Fibroblast of pulmonary artery (primary cell): ENCODE results near the gene TCF4.

ENCODE experiments used
- DNase-seq: peaks from one replicate; pipeline ENCODE4 v3.0.0-alpha.2; 2010; ENCODE audit warnings: low read depth
- H3K4me3 ChIP-seq: replicated peaks from 2 replicates; pipeline ENCODE4 v1.5.1; 2011; ENCODE audit warnings: low read depth, mild to moderate bottlenecking, control low read depth, low read length, moderate library complexity
- TF ChIP-seq, protein P1 (sequence below): IDR thresholded peaks from 2 replicates; pipeline ENCODE4 v1.5.1; 2011; ENCODE audit warnings: mild to moderate bottlenecking, control low read depth, low read length, inconsistent platforms; ENCODE audit errors: missing control alignments

TCF4 gene

DNA sequence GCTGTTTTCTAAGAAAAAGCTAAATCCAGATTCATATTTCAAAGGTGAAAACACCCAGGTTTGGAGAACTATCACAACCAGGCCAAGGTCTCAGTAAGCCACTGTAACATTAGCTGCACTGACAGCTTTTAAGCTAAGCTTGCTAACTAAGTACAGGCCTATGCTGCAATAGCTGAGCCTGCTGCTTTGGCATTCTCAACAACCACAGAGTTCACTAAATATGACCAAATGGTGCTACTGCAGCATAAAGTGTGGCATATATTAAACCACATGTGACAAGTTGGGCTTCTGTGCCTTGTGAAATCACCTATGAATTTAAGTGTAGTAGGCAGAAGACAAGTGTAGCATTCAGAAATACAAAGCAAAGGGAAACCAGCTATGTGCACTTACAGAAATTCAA lies 206.7 kb downstream of the TCF4 start:
- TF ChIP-seq, protein P1, sequence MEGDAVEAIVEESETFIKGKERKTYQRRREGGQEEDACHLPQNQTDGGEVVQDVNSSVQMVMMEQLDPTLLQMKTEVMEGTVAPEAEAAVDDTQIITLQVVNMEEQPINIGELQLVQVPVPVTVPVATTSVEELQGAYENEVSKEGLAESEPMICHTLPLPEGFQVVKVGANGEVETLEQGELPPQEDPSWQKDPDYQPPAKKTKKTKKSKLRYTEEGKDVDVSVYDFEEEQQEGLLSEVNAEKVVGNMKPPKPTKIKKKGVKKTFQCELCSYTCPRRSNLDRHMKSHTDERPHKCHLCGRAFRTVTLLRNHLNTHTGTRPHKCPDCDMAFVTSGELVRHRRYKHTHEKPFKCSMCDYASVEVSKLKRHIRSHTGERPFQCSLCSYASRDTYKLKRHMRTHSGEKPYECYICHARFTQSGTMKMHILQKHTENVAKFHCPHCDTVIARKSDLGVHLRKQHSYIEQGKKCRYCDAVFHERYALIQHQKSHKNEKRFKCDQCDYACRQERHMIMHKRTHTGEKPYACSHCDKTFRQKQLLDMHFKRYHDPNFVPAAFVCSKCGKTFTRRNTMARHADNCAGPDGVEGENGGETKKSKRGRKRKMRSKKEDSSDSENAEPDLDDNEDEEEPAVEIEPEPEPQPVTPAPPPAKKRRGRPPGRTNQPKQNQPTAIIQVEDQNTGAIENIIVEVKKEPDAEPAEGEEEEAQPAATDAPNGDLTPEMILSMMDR = no peak
- peak; percentile 52 for DNase-seq
- no peak overlapping the region for H3K4me3 ChIP-seq

DNA sequence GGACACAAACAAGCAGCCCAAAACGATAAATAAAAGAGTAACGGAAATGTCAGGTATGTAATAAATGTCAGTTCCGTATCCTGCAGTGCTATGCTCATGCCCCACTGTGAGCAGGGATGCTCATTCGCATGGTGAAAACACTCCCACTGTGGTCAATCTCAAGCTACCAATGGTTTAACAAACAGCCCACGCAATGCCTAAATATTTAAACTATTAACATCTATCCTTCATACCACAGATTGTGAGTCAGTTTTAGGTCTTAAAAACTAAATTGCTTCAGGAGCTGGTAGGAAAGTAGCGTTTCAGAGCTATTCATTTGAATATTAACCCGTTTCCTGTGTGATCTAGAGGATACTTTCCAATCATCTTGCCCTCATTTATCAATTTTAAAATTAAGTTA lies 207.4 kb downstream of the TCF4 start:
- H3K4me3 ChIP-seq = no peak overlapping the region
- TF ChIP-seq, protein P1 = no peak
- no peak for DNase-seq

DNA sequence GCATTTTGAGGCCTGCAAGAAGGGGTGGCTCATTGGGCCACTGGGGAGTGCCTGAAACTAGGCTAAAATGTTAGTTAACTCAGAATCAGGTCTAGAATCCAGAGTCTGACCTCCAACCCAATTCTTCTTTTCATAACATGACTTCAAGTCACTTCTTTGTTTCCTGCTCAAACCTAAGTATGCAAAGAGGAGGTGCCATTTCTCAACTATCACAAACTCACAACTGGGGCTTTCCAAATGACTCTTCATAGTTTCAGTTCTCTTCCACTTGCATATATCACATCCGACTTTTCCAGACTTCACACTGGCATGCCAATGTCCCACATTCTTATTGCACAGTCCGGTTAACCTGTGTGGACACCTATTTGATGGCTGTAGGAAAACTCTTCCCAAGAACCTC lies 211.6 kb downstream of the TCF4 start:
- TF ChIP-seq, protein P1 = no peak
- H3K4me3 ChIP-seq = no peak overlapping the region
- no peak for DNase-seq

DNA sequence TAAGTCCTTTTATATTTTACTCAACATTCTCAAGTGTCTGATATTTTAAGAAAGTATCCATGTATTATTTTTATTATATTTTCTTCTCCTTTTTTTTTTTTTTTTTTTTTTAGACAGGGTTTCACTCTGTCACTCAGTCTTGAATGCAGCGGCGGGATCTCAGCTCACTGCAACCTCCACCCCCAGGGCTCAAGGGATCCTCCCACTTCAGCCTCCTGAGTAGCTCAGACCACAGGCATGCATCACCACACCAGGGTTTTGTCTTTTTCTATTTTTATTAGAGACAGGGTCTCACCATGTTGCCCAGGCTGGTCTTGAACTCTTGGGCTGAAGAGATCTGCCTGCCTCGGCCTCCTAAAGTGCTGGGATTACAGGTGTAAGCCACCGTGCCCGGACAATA lies 212.1 kb downstream of the TCF4 start:
- no peak overlapping the region for H3K4me3 ChIP-seq
- no peak for DNase-seq
- TF ChIP-seq, protein P1 = no peak

DNA sequence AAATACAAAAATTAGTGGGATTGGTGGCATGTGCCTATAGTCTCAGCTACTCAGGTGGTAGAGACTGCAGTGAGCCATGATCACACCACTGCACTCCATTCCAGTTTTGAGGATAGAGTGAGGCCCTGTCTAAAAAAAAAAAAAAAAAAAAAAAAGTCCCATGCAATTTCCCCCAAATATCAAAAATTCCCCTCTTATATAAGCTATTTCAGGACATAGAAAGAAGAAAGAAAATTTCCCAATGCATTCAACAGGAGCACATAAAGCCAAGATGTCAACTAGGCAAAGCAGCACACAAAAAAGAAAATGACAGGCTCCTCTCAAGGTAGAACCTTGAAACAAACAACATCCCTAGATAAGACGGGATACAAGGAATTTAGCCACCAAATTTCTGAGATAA lies 213.3 kb downstream of the TCF4 start:
- H3K4me3 ChIP-seq = no peak overlapping the region
- DNase-seq = no peak
- TF ChIP-seq, protein P1 = no peak

DNA sequence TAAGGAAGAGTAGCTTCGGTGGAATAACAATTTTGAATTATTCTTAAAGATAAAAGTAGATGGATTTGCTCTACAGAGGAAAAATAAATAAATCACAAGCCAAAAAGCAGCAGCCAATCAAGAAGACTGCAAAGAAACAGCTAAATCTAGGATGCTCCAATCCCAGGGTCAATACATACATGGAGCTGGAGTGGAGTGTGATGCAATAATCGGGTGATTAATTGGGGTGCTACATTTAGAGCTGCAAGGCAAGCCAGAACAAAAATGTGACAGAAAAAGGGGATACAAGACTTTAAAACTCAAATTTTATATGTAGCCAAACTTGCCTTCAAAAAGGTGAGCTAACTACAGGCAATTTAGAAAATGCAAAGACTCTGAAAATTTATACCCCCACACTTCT lies 215.8 kb downstream of the TCF4 start:
- no peak for DNase-seq
- no peak overlapping the region for H3K4me3 ChIP-seq
- TF ChIP-seq, protein P1 = no peak

DNA sequence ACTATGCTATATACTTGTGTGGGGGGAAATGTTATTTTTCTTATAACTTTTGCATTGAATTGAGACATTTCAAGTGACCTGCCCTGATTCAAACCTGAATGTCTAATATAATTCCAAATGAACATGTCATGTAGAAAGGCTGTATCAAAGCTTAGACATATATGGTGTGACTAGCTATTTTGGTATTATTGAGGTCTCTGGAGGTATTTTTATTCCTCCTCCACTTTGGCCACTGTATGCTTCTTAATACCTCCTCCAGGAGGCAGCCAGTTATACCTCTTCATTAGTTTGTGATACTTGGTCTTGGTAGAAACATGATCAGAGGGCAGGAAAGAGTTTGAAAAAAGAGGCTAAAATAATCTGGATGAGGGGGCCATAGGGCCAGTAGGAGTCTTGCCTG lies 217.1 kb downstream of the TCF4 start:
- TF ChIP-seq, protein P1 = no peak
- no peak for DNase-seq

More for the DNA sequence above, 217.1 kb downstream of the TCF4 start:
- H3K4me3 ChIP-seq = no peak overlapping the region
